Osteoblast (primary cell): Measurements from ENCODE around the gene PTPRT. TPM values are rescaled to one million over a fixed set of nuclear protein-coding genes. Genes with fewer than 3 reads are reported as not detected.

Experiments used
- DNase-seq: peaks from one replicate; pipeline ENCODE4 v3.0.0; 2011; ENCODE audit warnings: low spot score, mixed read lengths; ENCODE audit not compliant: insufficient read length; ENCODE audit errors: missing footprints
- H2AFZ ChIP-seq: 2 replicates; pipeline ENCODE4 v1.6.0; 2011; ENCODE audit warnings: mild to moderate bottlenecking, low read length
- H3K27ac ChIP-seq: 2 replicates; pipeline ENCODE4 v1.5.1; 2011; ENCODE audit warnings: mild to moderate bottlenecking, low read depth, low read length, moderate library complexity
- H3K27me3 ChIP-seq: 2 replicates; pipeline ENCODE4 v1.6.0; 2012; ENCODE audit warnings: mild to moderate bottlenecking, control low read depth, inconsistent platforms, low read length, moderate library complexity; ENCODE audit not compliant: insufficient read depth
- H3K36me3 ChIP-seq: 2 replicates; pipeline ENCODE4 v1.5.1; 2011; ENCODE audit warnings: mild to moderate bottlenecking, low read length, control low read depth, moderate library complexity; ENCODE audit not compliant: insufficient read depth
- H3K4me1 ChIP-seq: 2 replicates; pipeline ENCODE4 v1.5.1; 2011; ENCODE audit warnings: mild to moderate bottlenecking, low read length, control low read depth, moderate library complexity; ENCODE audit not compliant: insufficient read depth
- H3K4me2 ChIP-seq: 2 replicates; pipeline ENCODE4 v1.6.0; 2011; ENCODE audit warnings: mild to moderate bottlenecking, low read length; ENCODE audit not compliant: insufficient read depth
- H3K4me3 ChIP-seq: fragments of 200-600 bp; sonication (generic); 3 replicates; pipeline ENCODE4 v1.5.1; 2012; ENCODE audit warnings: mild to moderate bottlenecking, low read length, inconsistent platforms; ENCODE audit not compliant: insufficient read depth
- H3K79me2 ChIP-seq: 2 replicates; pipeline ENCODE4 v1.6.0; 2012; ENCODE audit warnings: mild to moderate bottlenecking, low read length, control low read depth, inconsistent platforms; ENCODE audit not compliant: insufficient read depth
- H3K9me3 ChIP-seq: 2 replicates; pipeline ENCODE4 v1.5.1; 2011; ENCODE audit warnings: low read depth, low read length, control low read depth
- H4K20me1 ChIP-seq: 2 replicates; pipeline ENCODE4 v1.6.0; 2012; ENCODE audit warnings: mild to moderate bottlenecking, low read length, control low read depth; ENCODE audit not compliant: insufficient read depth
- CTCF ChIP-seq: IDR thresholded peaks from 2 replicates; pipeline ENCODE4 v1.5.1; 2011; ENCODE audit warnings: mild to moderate bottlenecking, low read depth, low read length, moderate library complexity; ENCODE audit errors: extremely low read depth
- total RNA-seq: library from RNA; depleted of rRNA; stranded (reverse); fragments of >200 nt; gene quantifications from 2 replicates; pipeline ENCODE4 v1.2.3, GENCODE V29; 2012

PTPRT gene
- total RNA-seq, 1 donor: not detected

- Histone ChIP-seq H3K27me3 (no peaks in the 10 kb centered on the region), H3K27ac (no peak overlapping the region), H4K20me1 (no peaks in the 10 kb centered on the region), H3K9me3 (no peaks in the 10 kb centered on the region), H3K36me3 (no peaks in the 10 kb centered on the region), H2AFZ (no peak overlapping the region), H3K79me2 (no peaks in the 10 kb centered on the region), H3K4me2 (no peak overlapping the region), H3K4me1 (no peaks in the 10 kb centered on the region), H3K4me3 (no peak overlapping the region)
- no peak for DNase-seq
- TF ChIP-seq CTCF: no peak
These were observed 1090.6 kb downstream of the PTPRT start for GRCh38 chr20:42099101-42099500.

- H4K20me1 ChIP-seq: no peaks in the 10 kb centered on the region
- H3K4me2 ChIP-seq: no peak overlapping the region
- H3K4me1 ChIP-seq: no peaks in the 10 kb centered on the region
- H3K27me3 ChIP-seq: no peaks in the 10 kb centered on the region
- H3K9me3 ChIP-seq: no peaks in the 10 kb centered on the region
- H3K4me3 ChIP-seq: no peak overlapping the region
- H3K79me2 ChIP-seq: no peaks in the 10 kb centered on the region
- no peak overlapping the region for H2AFZ ChIP-seq
- no peak overlapping the region for H3K27ac ChIP-seq
- DNase-seq: no peak
- no peak for TF ChIP-seq CTCF
- no peaks in the 10 kb centered on the region for H3K36me3 ChIP-seq
These were observed 1091.3 kb downstream of the PTPRT start for GRCh38 chr20:42098418-42098817.

- no peak overlapping the region for H3K27ac ChIP-seq
- no peaks in the 10 kb centered on the region for H3K36me3 ChIP-seq
- no peaks in the 10 kb centered on the region for H3K9me3 ChIP-seq
- no peak for TF ChIP-seq CTCF
- H4K20me1 ChIP-seq: no peaks in the 10 kb centered on the region
- no peak overlapping the region for H3K4me2 ChIP-seq
- no peaks in the 10 kb centered on the region for H3K4me1 ChIP-seq
- no peak for DNase-seq
- no peak overlapping the region for H2AFZ ChIP-seq
- H3K79me2 ChIP-seq: no peaks in the 10 kb centered on the region
- no peaks in the 10 kb centered on the region for H3K27me3 ChIP-seq
- H3K4me3 ChIP-seq: no peak overlapping the region
These were observed 1092.0 kb downstream of the PTPRT start for GRCh38 chr20:42097741-42098140.

- H3K4me3 ChIP-seq: no peak overlapping the region
- H3K79me2 ChIP-seq: no peaks in the 10 kb centered on the region
- H4K20me1 ChIP-seq: no peaks in the 10 kb centered on the region
- no peak overlapping the region for H3K27ac ChIP-seq
- no peak overlapping the region for H3K4me2 ChIP-seq
- H3K9me3 ChIP-seq: no peaks in the 10 kb centered on the region
- no peak overlapping the region for H2AFZ ChIP-seq
- no peaks in the 10 kb centered on the region for H3K36me3 ChIP-seq
- DNase-seq: no peak
- H3K27me3 ChIP-seq: no peaks in the 10 kb centered on the region
- no peaks in the 10 kb centered on the region for H3K4me1 ChIP-seq
- TF ChIP-seq CTCF: no peak
These were observed 1094.5 kb downstream of the PTPRT start for GRCh38 chr20:42095221-42095620.
